SK-N-SH (cell line): ENCODE data around the gene NFIA. TPM values are rescaled to one million over a fixed set of nuclear protein-coding genes. Genes with fewer than 3 reads are reported as not detected.

Experiments
- CTCF ChIA-PET: fragments of 300-600, 350-600 bp; formaldehyde crosslinking; extraction: SDS; loops from one replicate; lab custom pipeline; 2021; lab: Yijun Ruan, JAX
- POLR2A ChIA-PET: fragments of 350-600 bp; sonication (Branson Sonifier 250); formaldehyde crosslinking; extraction: SDS; loops from one replicate; lab custom pipeline; 2020; ENCODE audit warnings: antibody characterized with exemption, inconsistent platforms; lab: Yijun Ruan, JAX
- DNase-seq: peaks from one replicate; pipeline ENCODE4 v3.0.0; 2012
- H2AFZ ChIP-seq: fragments of 200-600 bp; sonication (generic); 2 replicates; pipeline ENCODE4 v1.8.1; 2016; ENCODE audit warnings: antibody characterized with exemption, mild to moderate bottlenecking, low read depth
- H3F3A ChIP-seq: fragments of 200-600 bp; sonication (generic); replicated peaks from 2 replicates; pipeline ENCODE3; 2016; ENCODE audit warnings: antibody characterized with exemption, mild to moderate bottlenecking; ENCODE audit not compliant: insufficient read depth
- H3K27ac ChIP-seq, 2 experiments: fragments of 200-500 bp in 1 of 2; fragments of 200-600 bp in 1 of 2; sonication (Bioruptor generic) in 1 of 2; sonication (generic), shearing (Covaris generic) in 1 of 2; 2 replicates each; pipeline versions ENCODE4 v1.5.1 to v1.6.1; 2014 to 2016; ENCODE audit warnings: low read depth in 2 of 2, inconsistent platforms in 1 of 2, low read length in 1 of 2, mild to moderate bottlenecking in 1 of 2, mixed read lengths in 1 of 2
- H3K27me3 ChIP-seq: fragments of 200-600 bp; sonication (generic), shearing (Covaris generic); 2 replicates; pipeline ENCODE4 v1.6.1; 2016; ENCODE audit warnings: mixed run types; ENCODE audit not compliant: insufficient read depth
- H3K36me3 ChIP-seq, 2 experiments: fragments of 200-500 bp in 1 of 2; fragments of 200-600 bp in 1 of 2; sonication (Bioruptor generic) in 1 of 2; sonication (generic) in 1 of 2; replicated peaks in 1 of 2; 2 replicates each; pipeline versions ENCODE3 to v1.5.1; 2014 to 2016; ENCODE audit warnings: low read length in 1 of 2, mild to moderate bottlenecking in 1 of 2; ENCODE audit not compliant: insufficient read depth in 2 of 2, control insufficient read depth in 1 of 2
- H3K4me1 ChIP-seq, 2 experiments: fragments of 200-500 bp in 1 of 2; fragments of 200-600 bp in 1 of 2; sonication (Bioruptor generic) in 1 of 2; sonication (generic), shearing (Covaris generic) in 1 of 2; 2 replicates each; pipeline versions ENCODE4 v1.5.1 to v1.6.1; 2014 to 2016; ENCODE audit warnings: low read depth in 1 of 2, low read length in 1 of 2, mixed run types in 1 of 2; ENCODE audit not compliant: insufficient read depth in 2 of 2, control insufficient read depth in 1 of 2
- H3K4me2 ChIP-seq: fragments of 200-600 bp; sonication (generic), shearing (Covaris generic); 2 replicates; pipeline ENCODE4 v1.6.1; 2017; ENCODE audit warnings: mixed run types
- H3K4me3 ChIP-seq, 2 experiments: fragments of 200-500 bp in 1 of 2; fragments of 200-600 bp in 1 of 2; sonication (Bioruptor generic) in 1 of 2; sonication (generic), shearing (Covaris generic) in 1 of 2; 2 replicates each; pipeline versions ENCODE4 v1.5.1 to v1.8.1; 2014 to 2016; ENCODE audit warnings: low read depth in 2 of 2, inconsistent platforms in 1 of 2, low read length in 1 of 2, mild to moderate bottlenecking in 1 of 2, mixed read lengths in 1 of 2, moderate library complexity in 1 of 2
- H3K79me2 ChIP-seq: fragments of 200-600 bp; sonication (generic); 2 replicates; pipeline ENCODE4 v1.8.1; 2017; ENCODE audit warnings: mild to moderate bottlenecking; ENCODE audit not compliant: insufficient read depth
- H3K9ac ChIP-seq: fragments of 200-600 bp; sonication (generic); 2 replicates; pipeline ENCODE4 v1.6.1; 2017; ENCODE audit warnings: mixed run types
- H3K9me2 ChIP-seq: fragments of 200-600 bp; sonication (generic); 2 replicates; pipeline ENCODE4 v1.6.1; 2017; ENCODE audit warnings: mixed run types
- H3K9me3 ChIP-seq: fragments of 200-600 bp; sonication (generic); 2 replicates; pipeline ENCODE4 v1.6.1; 2017; ENCODE audit warnings: mixed run types, mild to moderate bottlenecking, moderate library complexity
- H4K20me1 ChIP-seq: fragments of 200-600 bp; sonication (generic); 2 replicates; pipeline ENCODE4 v1.6.1; 2017; ENCODE audit warnings: mild to moderate bottlenecking, mixed run types; ENCODE audit not compliant: insufficient read depth
- ELF1 ChIP-seq: IDR thresholded peaks from 2 replicates; pipeline ENCODE4 v1.4.0; 2012
- EP300 ChIP-seq, 2 experiments: IDR thresholded peaks; 2 replicates each; pipeline versions ENCODE4 v1.4.0 to v1.6.1; 2012; ENCODE audit warnings: borderline replicate concordance in 1 of 2, low read depth in 1 of 2, low read length in 1 of 2
- FOXJ3 ChIP-seq: sonication (generic); formaldehyde crosslinking; IDR thresholded peaks from 2 replicates; pipeline ENCODE4 v1.5.1; 2020; ENCODE audit warnings: mild to moderate bottlenecking, missing genetic modification reagents
- GABPA ChIP-seq: IDR thresholded peaks from 2 replicates; pipeline ENCODE4 v1.4.0; 2012; ENCODE audit warnings: low read depth, mild to moderate bottlenecking
- GATA2 ChIP-seq: sonication (generic); formaldehyde crosslinking; IDR thresholded peaks from 2 replicates; pipeline ENCODE4 v1.5.0; 2020; ENCODE audit warnings: mild to moderate bottlenecking, missing genetic modification reagents
- IRF3 ChIP-seq: fragments of 150-350 bp; IDR thresholded peaks from 2 replicates; pipeline ENCODE4 v1.6.1; 2016; ENCODE audit warnings: mild to moderate bottlenecking, low read depth, low read length
- NRF1 ChIP-seq: IDR thresholded peaks from 2 replicates; pipeline ENCODE4 v1.6.1; 2012; ENCODE audit warnings: low read depth, mild to moderate bottlenecking, low read length
- POLR2AphosphoS5 ChIP-seq: IDR thresholded peaks from 2 replicates; pipeline ENCODE4 v1.6.1; 2012; ENCODE audit warnings: low read depth, low read length
- RAD21 ChIP-seq: IDR thresholded peaks from 2 replicates; pipeline ENCODE4 v1.6.1; 2012; ENCODE audit warnings: mild to moderate bottlenecking, low read length
- RXRA ChIP-seq: IDR thresholded peaks from 2 replicates; pipeline ENCODE4 v1.4.0; 2012; ENCODE audit warnings: low read depth, mild to moderate bottlenecking, borderline replicate concordance
- TEAD4 ChIP-seq: IDR thresholded peaks from 2 replicates; pipeline ENCODE4 v1.4.0; 2012; ENCODE audit warnings: mild to moderate bottlenecking, borderline replicate concordance; ENCODE audit not compliant: insufficient read depth
- USF1 ChIP-seq: IDR thresholded peaks from 2 replicates; pipeline ENCODE4 v1.4.0; 2012; ENCODE audit warnings: low read depth, borderline replicate concordance
- USF2 ChIP-seq: fragments of 150-350 bp; IDR thresholded peaks from 2 replicates; pipeline ENCODE4 v1.6.1; 2017; ENCODE audit warnings: antibody characterized with exemption, low read length, low read depth, borderline replicate concordance
- YY1 ChIP-seq: IDR thresholded peaks from 2 replicates; pipeline ENCODE4 v1.4.0; 2012; ENCODE audit warnings: low read depth, mild to moderate bottlenecking
- WGBS: methylation state at CpG from one replicate; pipeline ENCODE4 v1.1.6; 2017; ENCODE audit warnings: low lambda C conversion rate; 5-methylcytosine and 5-hydroxymethylcytosine counted together
- polyA plus RNA-seq, 3 experiments: library from polyadenylated mRNA; depleted of rRNA; stranded (reverse); fragments of >200 nt; gene quantifications; 2 replicates each; pipeline ENCODE4 v1.2.3, GENCODE V29; 2012
- TF ChIP-seq, protein P1 (sequence below): IDR thresholded peaks from 2 replicates; pipeline ENCODE4 v1.6.1; 2012; ENCODE audit warnings: mild to moderate bottlenecking, low read depth, low read length, moderate library complexity
- TF ChIP-seq, protein P2 (sequence below): IDR thresholded peaks from 2 replicates; pipeline ENCODE4 v1.4.0; 2012; ENCODE audit warnings: low read depth

NFIA gene
- polyA plus RNA-seq, 1 of the 3 experiments (the other 2 are of a cell fraction), result 3.3 TPM

GRCh38 chr1:61084491-61085031 is 2.2 kb downstream of the NFIA start:
- Histone ChIP-seq H2AFZ (no peak overlapping the region), H3K79me2 (peaks cover 39% of the 10 kb centered on the region), H3F3A (peaks cover 25% of the 10 kb centered on the region), H3K4me1 (peaks cover 22 to 24% of the 10 kb centered on the region in 2 experiments), H3K4me3 (peak overlapping the region in 1 of 2 experiments; percentile 91; a peak in 1 of 4 replicates), H3K4me2 (peak overlapping the region; percentile 73; the same call in 1 of the 2 replicates), H4K20me1 (no peaks in the 10 kb centered on the region), H3K36me3 (peaks cover 12 to 16% of the 10 kb centered on the region in 2 experiments), H3K27me3 (no peaks in the 10 kb centered on the region), H3K9me2 (no peaks in the 10 kb centered on the region), H3K27ac (no peak overlapping the region), H3K9me3 (no peaks in the 10 kb centered on the region), H3K9ac (no peak overlapping the region)
- CTCF ChIA-PET, result no interaction called here
- TF ChIP-seq ELF1 (no peak), YY1 (no peak), RAD21 (no peak), GATA2 (CRISPR knock-in tag) (no peak), EP300 (IDR thresholded peaks at IDR 0.05; ENCODE audit: borderline replicate concordance in 1 of 2, low read depth in 1 of 2, low read length in 1 of 2) (no peak), USF2 (no peak), RXRA (no peak), IRF3 (no peak), USF1 (no peak)
- no peak for DNase-seq
- 65% methylated on average over 5 of the region's 5 CpGs for WGBS
- POLR2A ChIA-PET, result no interaction called here

GRCh38 chr1:61085206-61085982 is 3.0 kb downstream of the NFIA start:
- no peaks in the 10 kb centered on the region for H4K20me1 ChIP-seq
- H3K4me1 ChIP-seq, result peaks cover 15 to 17% of the 10 kb centered on the region in 2 experiments
- peaks cover 46% of the 10 kb centered on the region for H3K79me2 ChIP-seq
- H3K4me2 ChIP-seq, result no peak overlapping the region
- no peak overlapping the region for H3K27ac ChIP-seq
- no peak overlapping the region for H2AFZ ChIP-seq
- H3K9me2 ChIP-seq, result no peaks in the 10 kb centered on the region
- no peaks in the 10 kb centered on the region for H3K9me3 ChIP-seq
- ChIA-PET POLR2A (no interaction called here), CTCF (interaction anchor here (0.7 to 1.7 kb wide), 2 partner anchors 35 to 396 kb away, joined by 3 to 7 read pairs; no protein-coding TSS in a partner anchor)
- H3K4me3 ChIP-seq, result no peak overlapping the region
- peaks cover 19 to 21% of the 10 kb centered on the region in 2 experiments for H3K36me3 ChIP-seq
- DNase-seq, result no peak
- 78% methylated on average over 3 of the region's 3 CpGs for WGBS
- peaks cover 17% of the 10 kb centered on the region for H3F3A ChIP-seq
- no peak overlapping the region for H3K9ac ChIP-seq
- no peaks in the 10 kb centered on the region for H3K27me3 ChIP-seq
- TF ChIP-seq RAD21, result no peak
- no peak for TF ChIP-seq TEAD4
- TF ChIP-seq, protein P1, sequence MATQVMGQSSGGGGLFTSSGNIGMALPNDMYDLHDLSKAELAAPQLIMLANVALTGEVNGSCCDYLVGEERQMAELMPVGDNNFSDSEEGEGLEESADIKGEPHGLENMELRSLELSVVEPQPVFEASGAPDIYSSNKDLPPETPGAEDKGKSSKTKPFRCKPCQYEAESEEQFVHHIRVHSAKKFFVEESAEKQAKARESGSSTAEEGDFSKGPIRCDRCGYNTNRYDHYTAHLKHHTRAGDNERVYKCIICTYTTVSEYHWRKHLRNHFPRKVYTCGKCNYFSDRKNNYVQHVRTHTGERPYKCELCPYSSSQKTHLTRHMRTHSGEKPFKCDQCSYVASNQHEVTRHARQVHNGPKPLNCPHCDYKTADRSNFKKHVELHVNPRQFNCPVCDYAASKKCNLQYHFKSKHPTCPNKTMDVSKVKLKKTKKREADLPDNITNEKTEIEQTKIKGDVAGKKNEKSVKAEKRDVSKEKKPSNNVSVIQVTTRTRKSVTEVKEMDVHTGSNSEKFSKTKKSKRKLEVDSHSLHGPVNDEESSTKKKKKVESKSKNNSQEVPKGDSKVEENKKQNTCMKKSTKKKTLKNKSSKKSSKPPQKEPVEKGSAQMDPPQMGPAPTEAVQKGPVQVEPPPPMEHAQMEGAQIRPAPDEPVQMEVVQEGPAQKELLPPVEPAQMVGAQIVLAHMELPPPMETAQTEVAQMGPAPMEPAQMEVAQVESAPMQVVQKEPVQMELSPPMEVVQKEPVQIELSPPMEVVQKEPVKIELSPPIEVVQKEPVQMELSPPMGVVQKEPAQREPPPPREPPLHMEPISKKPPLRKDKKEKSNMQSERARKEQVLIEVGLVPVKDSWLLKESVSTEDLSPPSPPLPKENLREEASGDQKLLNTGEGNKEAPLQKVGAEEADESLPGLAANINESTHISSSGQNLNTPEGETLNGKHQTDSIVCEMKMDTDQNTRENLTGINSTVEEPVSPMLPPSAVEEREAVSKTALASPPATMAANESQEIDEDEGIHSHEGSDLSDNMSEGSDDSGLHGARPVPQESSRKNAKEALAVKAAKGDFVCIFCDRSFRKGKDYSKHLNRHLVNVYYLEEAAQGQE, result no peak
- TF ChIP-seq IRF3, result no peak
- no peak for TF ChIP-seq NRF1
- no peak for TF ChIP-seq FOXJ3 (CRISPR knock-in tag)
- TF ChIP-seq GABPA, result no peak
- TF ChIP-seq POLR2AphosphoS5, result no peak
- TF ChIP-seq, protein P2, sequence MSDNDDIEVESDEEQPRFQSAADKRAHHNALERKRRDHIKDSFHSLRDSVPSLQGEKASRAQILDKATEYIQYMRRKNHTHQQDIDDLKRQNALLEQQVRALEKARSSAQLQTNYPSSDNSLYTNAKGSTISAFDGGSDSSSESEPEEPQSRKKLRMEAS, result no peak
